GM21515 (cell line): ENCODE results near the gene CLTC.

Source experiments
- ATAC-seq: cut with Tn5 transposase; IDR thresholded peaks from one replicate; pipeline ENCODE4 v1.9.1; 2021; ENCODE audit not compliant: unreplicated experiment

The CLTC gene

DNA sequence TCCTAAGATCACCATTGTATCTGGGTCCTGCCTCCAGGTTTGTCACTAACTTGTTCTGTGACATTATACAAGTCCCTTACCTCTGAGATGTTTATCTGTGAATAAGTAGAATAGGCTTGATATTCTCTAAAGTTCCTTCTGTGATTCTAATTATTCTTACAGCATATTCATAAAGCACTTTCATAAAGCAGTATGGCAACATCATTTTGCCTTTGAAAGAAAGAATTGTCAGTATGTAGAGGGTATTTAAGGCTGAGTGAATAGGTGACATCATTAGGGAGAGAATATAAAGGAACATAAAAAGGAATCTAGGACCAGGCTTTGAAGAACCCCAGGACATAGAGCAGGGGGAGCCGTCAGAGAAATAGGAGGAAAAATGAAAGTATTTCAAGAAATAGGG, 103.3 kb downstream of the CLTC start:
- ATAC-seq: no peak

DNA sequence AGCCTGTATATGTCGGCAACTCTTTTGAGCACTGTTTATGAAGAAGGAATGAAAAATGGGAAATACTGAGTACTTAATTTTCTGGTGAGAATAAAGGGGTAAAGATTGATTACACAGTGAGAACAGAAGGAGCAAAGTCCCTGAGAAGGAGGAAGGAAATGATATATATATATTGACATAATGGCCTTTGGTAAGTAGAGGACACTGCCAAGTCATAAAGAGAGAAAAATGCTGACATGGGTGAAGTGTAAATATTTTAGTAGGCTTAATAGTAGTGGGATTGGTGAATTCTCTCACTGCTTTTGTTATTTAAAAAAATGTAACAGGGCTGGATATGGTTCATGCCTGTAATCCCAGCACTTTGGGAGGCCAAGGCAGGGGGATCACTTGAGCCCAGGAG, 103.9 kb downstream of the CLTC start:
- no peak for ATAC-seq

DNA sequence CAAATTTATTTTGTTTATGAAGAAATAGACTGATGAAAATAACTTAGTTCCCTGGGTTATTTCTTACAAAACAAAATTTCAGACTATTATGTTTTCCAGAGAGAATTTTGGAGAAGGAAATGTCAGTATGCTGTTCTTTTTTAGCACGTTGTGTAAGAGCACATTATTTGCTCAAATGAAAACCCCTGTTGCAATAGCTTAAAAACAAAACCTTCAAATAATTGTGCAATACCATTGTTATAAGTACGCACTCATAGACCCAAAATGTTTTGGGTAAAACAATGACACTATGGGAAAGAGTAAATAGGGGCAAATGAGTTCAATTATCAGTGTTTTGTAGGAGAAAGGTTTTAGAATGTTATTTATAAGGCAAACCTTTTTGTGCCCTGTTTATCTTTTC, 106.0 kb downstream of the CLTC start:
- no peak for ATAC-seq

DNA sequence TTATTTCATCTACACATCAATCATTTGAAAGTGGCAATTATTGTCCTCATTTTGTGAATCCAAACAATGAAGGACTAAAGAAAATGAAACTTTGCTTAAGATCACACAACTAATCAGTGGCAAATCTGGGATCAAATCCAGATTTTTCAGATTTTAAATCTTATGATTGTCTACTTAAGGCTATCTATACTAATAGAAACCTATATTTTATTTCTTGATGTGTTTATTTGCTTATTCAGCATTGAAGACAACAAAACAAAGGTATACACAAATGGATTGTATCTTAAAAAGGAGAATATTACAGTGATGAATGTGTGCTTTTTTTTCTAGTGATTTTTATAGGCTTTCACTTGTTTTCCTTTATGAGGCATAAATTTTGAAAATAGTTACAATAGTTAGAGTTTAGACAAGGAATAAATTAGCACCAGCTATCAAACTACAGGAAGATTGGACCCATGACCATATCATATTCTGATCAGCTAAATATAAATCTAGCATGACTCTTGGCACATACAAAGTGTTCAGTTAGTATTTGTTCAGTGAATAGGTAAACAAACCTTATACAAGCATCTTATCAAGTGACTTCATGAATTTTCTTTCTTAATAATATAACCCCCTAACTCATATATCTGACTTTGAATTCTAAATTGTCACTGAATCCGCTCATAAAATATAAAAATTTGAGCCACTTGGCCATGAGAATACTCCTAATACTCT, 108.3 kb downstream of the CLTC start:
- no peak for ATAC-seq

DNA sequence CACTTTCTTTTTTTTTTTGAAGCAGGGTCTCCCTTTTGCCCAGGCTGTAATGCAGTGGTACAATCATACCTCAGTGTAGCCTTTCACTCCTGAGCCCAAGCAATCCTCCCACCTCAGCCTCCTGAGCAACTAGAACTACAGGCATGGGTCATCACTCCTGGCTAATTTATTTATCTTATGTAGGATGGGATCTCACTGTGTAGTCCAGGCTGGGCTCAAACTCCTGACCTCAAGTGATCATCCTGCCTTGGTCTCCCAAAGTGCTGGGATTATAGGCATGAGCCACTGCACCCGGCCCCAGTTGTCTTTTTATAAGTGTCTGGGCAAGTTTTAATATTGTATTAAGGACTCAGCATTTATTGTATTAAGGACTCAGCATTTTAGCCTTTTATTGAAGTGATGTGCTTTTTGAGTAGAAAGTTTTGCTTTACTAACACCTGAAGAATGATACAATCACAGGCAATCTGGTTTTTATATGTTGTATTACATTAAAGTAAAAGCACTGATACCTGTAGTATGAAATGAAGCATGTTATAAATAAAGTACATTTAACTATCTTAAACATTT, 110.7 kb downstream of the CLTC start:
- ATAC-seq: no peak

DNA sequence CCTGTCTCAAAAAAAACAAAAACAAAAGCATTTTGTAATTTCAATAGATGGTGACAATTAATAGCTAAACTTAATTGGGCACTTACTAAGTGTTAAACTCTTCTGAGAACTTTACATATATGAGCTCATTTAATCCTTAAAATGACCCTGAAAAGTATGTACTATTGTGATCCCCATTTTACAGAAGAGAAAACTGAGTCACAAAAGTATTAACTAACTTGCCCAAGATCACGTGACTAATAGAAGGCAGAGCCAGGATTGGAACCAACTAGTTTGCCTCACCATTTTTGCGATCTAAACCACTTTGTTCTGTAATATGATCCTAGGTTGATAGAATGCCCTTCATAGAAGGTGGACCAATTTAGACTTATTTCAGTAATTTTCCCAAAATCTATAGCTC, 114.0 kb downstream of the CLTC start:
- ATAC-seq: no peak

DNA sequence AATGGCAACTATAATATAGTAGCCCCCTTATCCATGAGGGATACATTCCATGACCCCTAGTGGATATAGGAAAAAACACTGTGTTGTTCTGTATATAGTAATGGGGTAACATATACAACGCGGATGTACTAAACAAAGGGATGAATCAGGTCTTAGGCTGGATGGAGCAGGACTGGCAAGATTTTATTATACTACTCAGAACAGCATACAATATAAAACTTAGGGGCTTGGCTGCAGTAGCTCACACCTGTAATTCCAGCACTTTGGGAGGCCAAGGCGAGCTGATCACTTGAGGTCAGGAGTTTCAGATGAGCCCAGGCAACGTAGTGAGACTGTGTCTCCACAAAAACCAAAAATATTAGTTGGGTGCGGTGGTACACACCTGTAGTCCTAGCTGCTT, 114.5 kb downstream of the CLTC start:
- ATAC-seq: no peak

DNA sequence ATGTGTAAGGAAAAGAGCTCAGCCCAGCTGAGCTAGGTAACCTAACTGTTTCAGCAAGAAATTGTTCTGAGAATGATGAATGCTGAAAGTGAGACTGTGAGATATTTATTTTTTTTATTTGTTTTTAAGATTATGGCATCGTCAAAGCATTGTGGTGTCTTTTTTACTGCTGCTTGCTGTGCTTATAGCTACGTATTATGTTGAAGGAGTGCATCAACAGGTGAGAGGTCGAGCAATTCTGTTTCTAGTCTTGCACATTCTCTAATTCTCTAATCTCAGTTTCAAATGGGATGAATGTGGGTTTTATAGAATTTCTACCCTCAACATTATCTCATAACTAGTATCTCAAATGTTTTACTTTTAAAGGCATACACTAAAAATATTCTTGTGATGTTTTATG, 117.6 kb downstream of the CLTC start:
- ATAC-seq: no peak

DNA sequence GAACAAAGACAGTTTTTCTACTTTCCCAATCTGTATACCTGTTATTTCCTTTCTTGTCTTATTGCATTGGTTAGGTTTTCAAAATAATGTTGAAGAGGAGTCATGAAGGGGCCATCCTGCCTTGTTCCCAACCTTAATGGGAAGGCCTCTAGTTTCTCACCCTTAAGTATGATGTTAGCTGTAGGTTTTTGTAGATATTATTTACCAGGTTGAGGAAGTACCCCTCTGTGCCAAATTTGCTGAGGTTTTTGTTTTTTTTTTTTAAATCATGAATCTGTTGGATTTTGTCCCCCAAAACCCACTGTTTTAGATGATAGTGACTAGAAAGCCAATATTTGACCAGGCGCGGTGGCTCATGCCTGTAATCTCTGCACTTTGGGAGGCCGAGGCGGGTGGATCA, 124.1 kb downstream of the CLTC start:
- no peak for ATAC-seq

DNA sequence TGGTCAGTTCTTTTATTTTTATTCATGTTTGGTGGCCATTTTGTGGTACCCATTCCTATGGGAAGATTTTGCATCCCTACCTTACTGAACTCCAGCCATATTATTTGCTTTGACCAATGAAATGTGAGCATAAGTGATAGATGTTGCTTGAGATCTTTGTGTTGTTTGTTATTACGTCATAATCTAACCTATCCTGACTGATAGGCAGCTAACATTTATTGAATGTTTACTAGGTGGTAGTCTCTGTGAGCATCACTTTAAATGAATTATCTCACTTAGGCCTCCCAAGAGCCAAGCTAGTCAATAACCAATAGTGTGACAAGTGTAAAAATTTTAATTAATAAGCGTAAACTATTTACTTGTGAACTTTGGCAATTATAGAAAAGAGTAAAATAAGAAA, 125.3 kb downstream of the CLTC start:
- no peak for ATAC-seq
